BE2C (cell line): ENCODE results near the gene UCK2.

ENCODE experiments used
- DNase-seq: peaks from one replicate; pipeline ENCODE4 v3.0.0-alpha.2; 2020
- H3K27me3 ChIP-seq: fragments of 250-450 bp; sonication (Bioruptor Pico); 2 replicates; pipeline ENCODE4 v1.5.1; 2020; ENCODE audit warnings: mild to moderate bottlenecking
- H3K36me3 ChIP-seq: fragments of 250-450 bp; sonication (Bioruptor Pico); 2 replicates; pipeline ENCODE4 v1.5.1; 2020; ENCODE audit warnings: mild to moderate bottlenecking
- H3K4me1 ChIP-seq: fragments of 250-450 bp; sonication (Bioruptor Pico); 2 replicates; pipeline ENCODE4 v1.5.1; 2020
- H3K4me3 ChIP-seq: 2 replicates; pipeline ENCODE4 v1.5.1; 2011; ENCODE audit warnings: low read depth, low read length
- H3K9me3 ChIP-seq: fragments of 250-450 bp; sonication (Bioruptor Pico); 2 replicates; pipeline ENCODE4 v1.5.1; 2020
- TF ChIP-seq, protein P1 (sequence below): IDR thresholded peaks from 2 replicates; pipeline ENCODE4 v1.5.1; 2012; ENCODE audit warnings: mild to moderate bottlenecking, low read depth, low read length

The UCK2 gene

GRCh38 chr1:165958306-165958705 lies 130.9 kb downstream of the UCK2 start:
- no peaks in the 10 kb centered on the region; the same call in 1 of the 2 replicates for H3K27me3 ChIP-seq
- H3K4me1 ChIP-seq, result no peaks in the 10 kb centered on the region
- no peaks in the 10 kb centered on the region for H3K36me3 ChIP-seq
- DNase-seq, result no peak
- H3K4me3 ChIP-seq, result no peak overlapping the region
- H3K9me3 ChIP-seq, result no peaks in the 10 kb centered on the region; the same call in 1 of the 2 replicates
- TF ChIP-seq, protein P1, sequence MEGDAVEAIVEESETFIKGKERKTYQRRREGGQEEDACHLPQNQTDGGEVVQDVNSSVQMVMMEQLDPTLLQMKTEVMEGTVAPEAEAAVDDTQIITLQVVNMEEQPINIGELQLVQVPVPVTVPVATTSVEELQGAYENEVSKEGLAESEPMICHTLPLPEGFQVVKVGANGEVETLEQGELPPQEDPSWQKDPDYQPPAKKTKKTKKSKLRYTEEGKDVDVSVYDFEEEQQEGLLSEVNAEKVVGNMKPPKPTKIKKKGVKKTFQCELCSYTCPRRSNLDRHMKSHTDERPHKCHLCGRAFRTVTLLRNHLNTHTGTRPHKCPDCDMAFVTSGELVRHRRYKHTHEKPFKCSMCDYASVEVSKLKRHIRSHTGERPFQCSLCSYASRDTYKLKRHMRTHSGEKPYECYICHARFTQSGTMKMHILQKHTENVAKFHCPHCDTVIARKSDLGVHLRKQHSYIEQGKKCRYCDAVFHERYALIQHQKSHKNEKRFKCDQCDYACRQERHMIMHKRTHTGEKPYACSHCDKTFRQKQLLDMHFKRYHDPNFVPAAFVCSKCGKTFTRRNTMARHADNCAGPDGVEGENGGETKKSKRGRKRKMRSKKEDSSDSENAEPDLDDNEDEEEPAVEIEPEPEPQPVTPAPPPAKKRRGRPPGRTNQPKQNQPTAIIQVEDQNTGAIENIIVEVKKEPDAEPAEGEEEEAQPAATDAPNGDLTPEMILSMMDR, result no peak

DNA sequence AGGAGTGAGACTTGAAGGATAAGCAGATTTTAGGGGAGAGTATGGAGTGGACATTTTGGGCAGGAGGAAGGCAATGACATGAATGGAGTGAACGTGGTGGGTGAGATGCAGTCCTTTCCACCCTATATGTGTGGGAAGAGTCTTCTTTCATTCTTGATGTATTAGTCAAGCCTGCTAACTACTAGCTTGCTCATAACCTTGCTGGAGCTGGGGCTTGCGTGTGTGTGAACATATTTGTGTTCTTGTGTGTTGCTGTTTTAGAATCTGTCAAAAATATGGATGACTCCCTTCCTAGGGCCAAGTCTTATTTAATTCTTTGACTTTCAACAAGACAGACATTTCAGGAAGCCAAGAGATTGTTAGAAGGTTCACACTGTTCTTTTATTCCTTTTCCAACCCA lies 132.7 kb downstream of the UCK2 start:
- no peaks in the 10 kb centered on the region; the same call in 1 of the 2 replicates for H3K9me3 ChIP-seq
- no peak overlapping the region for H3K4me3 ChIP-seq
- TF ChIP-seq, protein P1, result no peak
- no peak for DNase-seq
- H3K27me3 ChIP-seq, result no peaks in the 10 kb centered on the region; the same call in 1 of the 2 replicates
- H3K36me3 ChIP-seq, result no peaks in the 10 kb centered on the region
- no peaks in the 10 kb centered on the region for H3K4me1 ChIP-seq

- H3K36me3 ChIP-seq, result no peaks in the 10 kb centered on the region
- no peaks in the 10 kb centered on the region; the same call in 1 of the 2 replicates for H3K27me3 ChIP-seq
- no peaks in the 10 kb centered on the region for H3K4me1 ChIP-seq
- DNase-seq, result no peak
- H3K9me3 ChIP-seq, result no peaks in the 10 kb centered on the region; the same call in 1 of the 2 replicates
- no peak overlapping the region for H3K4me3 ChIP-seq
- TF ChIP-seq, protein P1, result no peak
Measured at GRCh38 chr1:165960881-165961280, 133.5 kb downstream of the UCK2 start.
